Measurements from ENCODE around the gene NCKAP5. TPM values are rescaled to one million over a fixed set of nuclear protein-coding genes. Genes with fewer than 3 reads are reported as not detected.

NCKAP5 gene
- total and polyA plus RNA-seq, 2 of the 8 experiments (the other 6 are each of a cell fraction or from before 2014, with no cell fraction given): 0.27 to 0.86 TPM

GRCh38 chr2:132904142-132904842, 664.0 kb downstream of the NCKAP5 start (continued):
- TF ChIP-seq CBX8 (IDR thresholded peaks at IDR 0.05; ENCODE audit: borderline replicate concordance, low read depth, low read length) (no peak), RAD21 (IDR thresholded peaks at IDR 0.05 in 1 of 2, conservative IDR thresholded peaks at IDR 0.05 in 1 of 2; ENCODE audit: low read depth in 2 of 2, low read length in 2 of 2) (no peak), TBP (IDR thresholded peaks at IDR 0.05; ENCODE audit: low read depth, low read length) (no peak), GTF2F1 (IDR thresholded peaks at IDR 0.05; ENCODE audit: borderline replicate concordance, low read depth, low read length) (no peak), BRCA1 (IDR thresholded peaks at IDR 0.05; ENCODE audit: low read depth, low read length) (no peak)
